Measurements from ENCODE around the gene RXFP2.
A peak's percentile ranks its signal among the peaks of the same experiment; 100 is the strongest.

The RXFP2 gene

GRCh38 chr13:31739226-31739625 lies at the start of gene RXFP2:
Gene RXFP2, plus strand, starts transcription at chr13:31739526. Its CDS starts 87 bp downstream, at chr13:31739613.
- no peak for DNase-seq

- DNase-seq, result no peak
Measured at GRCh38 chr13:31697290-31697689, 42.0 kb upstream of the RXFP2 start.

GRCh38 chr13:31699650-31700049 lies 39.7 kb upstream of the RXFP2 start:
- no peak for DNase-seq

GRCh38 chr13:31703780-31704179 lies 35.5 kb upstream of the RXFP2 start:
- no peak for DNase-seq

GRCh38 chr13:31706105-31706504 lies 33.2 kb upstream of the RXFP2 start:
- DNase-seq, result no peak

GRCh38 chr13:31717583-31717982 lies 21.7 kb upstream of the RXFP2 start:
- no peak for DNase-seq

GRCh38 chr13:31719214-31719613 lies 20.1 kb upstream of the RXFP2 start:
- no peak for DNase-seq

- DNase-seq, result no peak
Measured at GRCh38 chr13:31722673-31723072, 16.7 kb upstream of the RXFP2 start.

GRCh38 chr13:31725841-31726240 lies 13.5 kb upstream of the RXFP2 start:
- no peak for DNase-seq

- no peak for DNase-seq
Measured at GRCh38 chr13:31731921-31732320, 7.4 kb upstream of the RXFP2 start.

- no peak for DNase-seq
Measured at GRCh38 chr13:31733066-31733465, 6.3 kb upstream of the RXFP2 start.

- DNase-seq, result no peak
Measured at GRCh38 chr13:31733647-31734046, 5.7 kb upstream of the RXFP2 start.

- peak; percentile 82 for DNase-seq
Measured at GRCh38 chr13:31742097-31742734, 2.9 kb downstream of the RXFP2 start.

GRCh38 chr13:31747291-31747690 lies 8.0 kb downstream of the RXFP2 start:
- no peak for DNase-seq

- no peak for DNase-seq
Measured at GRCh38 chr13:31747966-31748365, 8.6 kb downstream of the RXFP2 start.

GRCh38 chr13:31749929-31750328 lies 10.6 kb downstream of the RXFP2 start:
- DNase-seq, result no peak

GRCh38 chr13:31755211-31755610 lies 15.9 kb downstream of the RXFP2 start:
- DNase-seq, result no peak

GRCh38 chr13:31755803-31756212 lies 16.5 kb downstream of the RXFP2 start:
- no peak for DNase-seq

GRCh38 chr13:31756346-31756745 lies 17.0 kb downstream of the RXFP2 start:
- no peak for DNase-seq

GRCh38 chr13:31761951-31762350 lies 22.6 kb downstream of the RXFP2 start:
- DNase-seq, result no peak

- DNase-seq, result no peak
Measured at GRCh38 chr13:31764556-31764955, 25.2 kb downstream of the RXFP2 start.

GRCh38 chr13:31765138-31765785 lies 25.9 kb downstream of the RXFP2 start:
- DNase-seq, result no peak

- DNase-seq, result no peak
Measured at GRCh38 chr13:31767175-31767900, 28.0 kb downstream of the RXFP2 start.

GRCh38 chr13:31768351-31768750 lies 29.0 kb downstream of the RXFP2 start:
- no peak for DNase-seq
